Measurements from ENCODE around the gene CHD3.
A peak's percentile ranks its signal among the peaks of the same experiment; 100 is the strongest.

CHD3 gene

GRCh38 chr17:7875804-7876370, 12.7 kb upstream of the CHD3 start:
- DNase-seq = no peak

GRCh38 chr17:7878234-7878633, 10.4 kb upstream of the CHD3 start:
- no peak for DNase-seq

- DNase-seq = no peak
Observed at GRCh38 chr17:7880076-7880868, 8.3 kb upstream of the CHD3 start.

- no peak for DNase-seq
Observed at GRCh38 chr17:7881276-7882054, 7.1 kb upstream of the CHD3 start.

- DNase-seq = peak; percentile 21
Observed at GRCh38 chr17:7882068-7882467, 6.5 kb upstream of the CHD3 start.

- DNase-seq = no peak
Observed at GRCh38 chr17:7882629-7883028, 6.0 kb upstream of the CHD3 start.

GRCh38 chr17:7883781-7884386, 4.7 kb upstream of the CHD3 start:
- peak; percentile 45 for DNase-seq

- DNase-seq = peak; percentile 46
Observed at GRCh38 chr17:7884581-7885366, 3.8 kb upstream of the CHD3 start.

- DNase-seq = peak; percentile 66
Observed at GRCh38 chr17:7885367-7886226, 3.0 kb upstream of the CHD3 start.

GRCh38 chr17:7886227-7887037, 2.2 kb upstream of the CHD3 start:
- peak; percentile 67 for DNase-seq

- DNase-seq = no peak
Observed at GRCh38 chr17:7887038-7887481, 1.5 kb upstream of the CHD3 start.

GRCh38 chr17:7887482-7888183, 956 bp upstream of the CHD3 start:
- DNase-seq = peak; percentile 93

GRCh38 chr17:7889166-7889955, 772 bp downstream of the CHD3 start:
- DNase-seq = peak; percentile 57

- no peak for DNase-seq
Observed at GRCh38 chr17:7893187-7893880, 4.7 kb downstream of the CHD3 start.

- DNase-seq = no peak
Observed at GRCh38 chr17:7894226-7894625, 5.6 kb downstream of the CHD3 start.

GRCh38 chr17:7894866-7895265, 6.3 kb downstream of the CHD3 start:
- DNase-seq = no peak

GRCh38 chr17:7897090-7897489, 8.5 kb downstream of the CHD3 start:
- no peak for DNase-seq

- DNase-seq = no peak
Observed at GRCh38 chr17:7897773-7898172, 9.2 kb downstream of the CHD3 start.
